Measurements from ENCODE around the gene SPCS3. TPM values are rescaled to one million over a fixed set of nuclear protein-coding genes. Genes with fewer than 3 reads are reported as not detected.

SPCS3 gene
- total and polyA plus RNA-seq, 2 of the 13 experiments (the other 11 are each of a cell fraction or from before 2014, with no cell fraction given) = 26.3 to 57.0 TPM

DNA sequence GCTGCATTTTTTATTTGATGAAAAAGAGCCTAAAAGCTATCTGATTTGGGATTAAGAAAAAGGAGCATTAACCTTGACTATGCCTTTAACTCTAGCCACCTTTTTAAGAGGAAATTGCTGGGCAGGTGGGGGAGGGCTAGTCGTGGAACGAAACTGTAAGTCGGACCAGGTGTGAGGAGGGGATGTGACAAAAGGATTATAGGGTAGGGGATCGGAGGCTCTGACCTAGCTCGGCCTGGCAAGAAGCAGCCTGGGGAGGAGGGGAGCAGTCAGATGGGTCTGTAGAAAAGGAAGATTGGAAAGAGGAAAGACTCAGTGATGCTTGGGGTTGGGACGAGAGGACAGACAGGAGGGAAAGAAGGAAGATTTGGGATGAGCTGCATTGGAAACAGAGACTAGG is 21.1 kb upstream of the SPCS3 start (continued):
- TF ChIP-seq ZNF382 (CRISPR knock-in tag; IDR thresholded peaks at IDR 0.05; ENCODE audit: borderline replicate concordance) = no peak
- TF ChIP-seq RARG (CRISPR knock-in tag; IDR thresholded peaks at IDR 0.05; ENCODE audit: low read depth) = no peak

GRCh38 chr4:176300036-176300435 is 19.7 kb upstream of the SPCS3 start:
- DNase-seq (ENCODE audit: low spot score) = no peak
- no peaks in the 10 kb centered on the region for H3K36me3 ChIP-seq (replicated peaks in 1 of 2; ENCODE audit: control insufficient read depth in 1 of 2, insufficient read depth in 2 of 2, low read length in 2 of 2)
- no TSS peak for BruUV-seq (replicated peaks)
- no peak overlapping the region for H3K27ac ChIP-seq (ENCODE audit: extremely low read length, insufficient read depth, low read length)
- H3K9me3 ChIP-seq (ENCODE audit: low read length) = no peaks in the 10 kb centered on the region
- H3K4me2 ChIP-seq (ENCODE audit: low read depth, low read length) = no peak overlapping the region
- 42% methylated on average over 7 of the region's 9 CpGs for WGBS (ENCODE audit: low lambda C conversion rate)
- H3K27me3 ChIP-seq (ENCODE audit: control insufficient read depth in 1 of 2, insufficient read depth in 2 of 2, low read length in 2 of 2) = no peaks in the 10 kb centered on the region
- no peaks in the 10 kb centered on the region for H3K79me2 ChIP-seq (ENCODE audit: insufficient read depth, low read length)
- ATAC-seq = no peak
- in situ Hi-C loops (cut with HindIII; ENCODE audit: extremely low pct_ligation_motif_present, low pct_unique_long_range_greater_than_20kb) (no loop called here), intact Hi-C loops (cut with micrococcal nuclease; ENCODE audit: unreplicated experiment) (no loop called here)
- H3K4me3 ChIP-seq (replicated peaks in 1 of 3; ENCODE audit: insufficient read depth in 1 of 3, low read depth in 2 of 3, low read length in 3 of 3) = no peak overlapping the region
- H3K9ac ChIP-seq (ENCODE audit: insufficient read depth, low read depth, low read length) = no peak overlapping the region
- ChIA-PET POLR2A (no interaction called here), CTCF (ENCODE audit: low intra/inter-chr PET ratio, low total read pairs) (no interaction called here)
- no peaks in the 10 kb centered on the region for H4K20me1 ChIP-seq (ENCODE audit: insufficient read depth, low read length)
- no peak for FAIRE-seq
- H3K4me1 ChIP-seq (ENCODE audit: insufficient read depth, low read length) = no peaks in the 10 kb centered on the region
- TF ChIP-seq BCL6 (CRISPR knock-in tag; IDR thresholded peaks at IDR 0.05) = no peak
- no peak for TF ChIP-seq ZNF350 (CRISPR knock-in tag; IDR thresholded peaks at IDR 0.05; ENCODE audit: borderline replicate concordance, low read depth)
- TF ChIP-seq BORCS8-MEF2B (CRISPR knock-in tag; IDR thresholded peaks at IDR 0.05) = no peak
- no peak for TF ChIP-seq SNAPC5 (CRISPR knock-in tag; IDR thresholded peaks at IDR 0.05; ENCODE audit: borderline replicate concordance)
- TF ChIP-seq, protein P1, sequence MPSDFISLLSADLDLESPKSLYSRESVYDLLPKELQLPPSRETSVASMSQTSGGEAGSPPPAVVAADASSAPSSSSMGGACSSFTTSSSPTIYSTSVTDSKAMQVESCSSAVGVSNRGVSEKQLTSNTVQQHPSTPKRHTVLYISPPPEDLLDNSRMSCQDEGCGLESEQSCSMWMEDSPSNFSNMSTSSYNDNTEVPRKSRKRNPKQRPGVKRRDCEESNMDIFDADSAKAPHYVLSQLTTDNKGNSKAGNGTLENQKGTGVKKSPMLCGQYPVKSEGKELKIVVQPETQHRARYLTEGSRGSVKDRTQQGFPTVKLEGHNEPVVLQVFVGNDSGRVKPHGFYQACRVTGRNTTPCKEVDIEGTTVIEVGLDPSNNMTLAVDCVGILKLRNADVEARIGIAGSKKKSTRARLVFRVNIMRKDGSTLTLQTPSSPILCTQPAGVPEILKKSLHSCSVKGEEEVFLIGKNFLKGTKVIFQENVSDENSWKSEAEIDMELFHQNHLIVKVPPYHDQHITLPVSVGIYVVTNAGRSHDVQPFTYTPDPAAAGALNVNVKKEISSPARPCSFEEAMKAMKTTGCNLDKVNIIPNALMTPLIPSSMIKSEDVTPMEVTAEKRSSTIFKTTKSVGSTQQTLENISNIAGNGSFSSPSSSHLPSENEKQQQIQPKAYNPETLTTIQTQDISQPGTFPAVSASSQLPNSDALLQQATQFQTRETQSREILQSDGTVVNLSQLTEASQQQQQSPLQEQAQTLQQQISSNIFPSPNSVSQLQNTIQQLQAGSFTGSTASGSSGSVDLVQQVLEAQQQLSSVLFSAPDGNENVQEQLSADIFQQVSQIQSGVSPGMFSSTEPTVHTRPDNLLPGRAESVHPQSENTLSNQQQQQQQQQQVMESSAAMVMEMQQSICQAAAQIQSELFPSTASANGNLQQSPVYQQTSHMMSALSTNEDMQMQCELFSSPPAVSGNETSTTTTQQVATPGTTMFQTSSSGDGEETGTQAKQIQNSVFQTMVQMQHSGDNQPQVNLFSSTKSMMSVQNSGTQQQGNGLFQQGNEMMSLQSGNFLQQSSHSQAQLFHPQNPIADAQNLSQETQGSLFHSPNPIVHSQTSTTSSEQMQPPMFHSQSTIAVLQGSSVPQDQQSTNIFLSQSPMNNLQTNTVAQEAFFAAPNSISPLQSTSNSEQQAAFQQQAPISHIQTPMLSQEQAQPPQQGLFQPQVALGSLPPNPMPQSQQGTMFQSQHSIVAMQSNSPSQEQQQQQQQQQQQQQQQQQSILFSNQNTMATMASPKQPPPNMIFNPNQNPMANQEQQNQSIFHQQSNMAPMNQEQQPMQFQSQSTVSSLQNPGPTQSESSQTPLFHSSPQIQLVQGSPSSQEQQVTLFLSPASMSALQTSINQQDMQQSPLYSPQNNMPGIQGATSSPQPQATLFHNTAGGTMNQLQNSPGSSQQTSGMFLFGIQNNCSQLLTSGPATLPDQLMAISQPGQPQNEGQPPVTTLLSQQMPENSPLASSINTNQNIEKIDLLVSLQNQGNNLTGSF (CRISPR knock-in tag; IDR thresholded peaks at IDR 0.05) = no peak
- no peak for TF ChIP-seq ZNF207 (IDR thresholded peaks at IDR 0.05; ENCODE audit: borderline replicate concordance)
- no peak for TF ChIP-seq MIER3 (CRISPR knock-in tag; IDR thresholded peaks at IDR 0.05; ENCODE audit: borderline replicate concordance)
- TF ChIP-seq POLR2G (IDR thresholded peaks at IDR 0.05; ENCODE audit: low read depth, low read length) = no peak
- TF ChIP-seq PHB2 (IDR thresholded peaks at IDR 0.05; ENCODE audit: partially characterized antibody) = no peak
- no peak for TF ChIP-seq ZNF317 (CRISPR knock-in tag; IDR thresholded peaks at IDR 0.05)
- no peak for TF ChIP-seq THAP11 (CRISPR knock-in tag; IDR thresholded peaks at IDR 0.05)
- H2AFZ ChIP-seq (ENCODE audit: low read length) = no peak overlapping the region

All from HepG2 (cell line).